GM06990 (cell line): ENCODE measurements around the gene LTBP4.

Experiments used
- DNase-seq: peaks from one replicate; pipeline ENCODE4 v3.0.0-alpha.2; 2011; ENCODE audit not compliant: insufficient read length; ENCODE audit errors: extremely low read depth
- H3K27me3 ChIP-seq: replicated peaks from 2 replicates; pipeline ENCODE4 v1.6.0; 2011; ENCODE audit warnings: low read length; ENCODE audit not compliant: control insufficient read depth, insufficient read depth
- H3K36me3 ChIP-seq: 2 replicates; pipeline ENCODE4 v1.5.1; 2011; ENCODE audit warnings: low read length; ENCODE audit not compliant: control insufficient read depth, insufficient read depth
- H3K4me3 ChIP-seq: replicated peaks from 2 replicates; pipeline ENCODE4 v1.5.1; 2011; ENCODE audit warnings: low read depth, mild to moderate bottlenecking, control low read depth, low read length
- TF ChIP-seq, protein P1 (sequence below): IDR thresholded peaks from 2 replicates; pipeline ENCODE4 v1.5.1; 2011; ENCODE audit warnings: low read length, control low read depth, mild to moderate bottlenecking, inconsistent platforms; ENCODE audit not compliant: insufficient read depth, poor library complexity, severe bottlenecking

The LTBP4 gene

DNA sequence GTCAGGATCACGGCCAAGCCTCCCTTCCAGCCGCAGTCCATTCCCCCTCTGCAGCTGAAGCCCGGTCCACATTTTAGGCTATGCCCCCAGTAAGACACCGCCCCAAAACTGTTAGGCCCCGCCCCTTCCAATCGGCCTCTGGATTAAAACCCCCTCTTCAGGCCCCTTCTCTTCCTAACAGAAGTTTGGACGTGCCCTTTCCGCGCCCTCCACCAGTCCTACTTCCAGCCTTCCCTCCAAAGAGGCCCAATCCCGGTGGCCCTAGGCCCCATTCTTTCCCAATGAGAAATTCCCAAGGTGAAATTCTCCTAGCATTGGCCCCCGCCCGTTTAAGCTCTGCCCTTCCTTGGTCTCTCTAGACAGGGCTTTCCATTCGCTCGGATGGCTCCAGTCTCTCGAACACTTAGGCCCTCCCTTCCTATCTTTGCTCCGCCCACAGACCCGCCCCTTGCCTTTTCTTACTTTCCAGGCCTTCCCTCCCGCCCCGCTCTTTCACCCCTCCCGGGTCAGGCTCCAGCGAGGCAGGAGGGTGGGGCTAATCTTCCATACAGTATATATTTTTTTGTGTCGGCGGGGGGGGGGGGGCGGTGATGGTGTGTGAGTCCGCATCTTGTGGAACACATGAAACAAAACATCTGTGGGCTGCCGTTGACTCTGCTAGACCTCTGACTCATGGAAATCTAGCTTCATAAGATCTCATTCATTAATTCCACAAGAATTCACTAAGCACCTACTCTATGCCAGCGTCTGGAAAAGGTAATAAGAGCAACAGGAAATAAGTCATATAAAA lies 13.6 kb downstream of the LTBP4 start:
- H3K27me3 ChIP-seq, result no peaks in the 10 kb centered on the region
- TF ChIP-seq, protein P1, sequence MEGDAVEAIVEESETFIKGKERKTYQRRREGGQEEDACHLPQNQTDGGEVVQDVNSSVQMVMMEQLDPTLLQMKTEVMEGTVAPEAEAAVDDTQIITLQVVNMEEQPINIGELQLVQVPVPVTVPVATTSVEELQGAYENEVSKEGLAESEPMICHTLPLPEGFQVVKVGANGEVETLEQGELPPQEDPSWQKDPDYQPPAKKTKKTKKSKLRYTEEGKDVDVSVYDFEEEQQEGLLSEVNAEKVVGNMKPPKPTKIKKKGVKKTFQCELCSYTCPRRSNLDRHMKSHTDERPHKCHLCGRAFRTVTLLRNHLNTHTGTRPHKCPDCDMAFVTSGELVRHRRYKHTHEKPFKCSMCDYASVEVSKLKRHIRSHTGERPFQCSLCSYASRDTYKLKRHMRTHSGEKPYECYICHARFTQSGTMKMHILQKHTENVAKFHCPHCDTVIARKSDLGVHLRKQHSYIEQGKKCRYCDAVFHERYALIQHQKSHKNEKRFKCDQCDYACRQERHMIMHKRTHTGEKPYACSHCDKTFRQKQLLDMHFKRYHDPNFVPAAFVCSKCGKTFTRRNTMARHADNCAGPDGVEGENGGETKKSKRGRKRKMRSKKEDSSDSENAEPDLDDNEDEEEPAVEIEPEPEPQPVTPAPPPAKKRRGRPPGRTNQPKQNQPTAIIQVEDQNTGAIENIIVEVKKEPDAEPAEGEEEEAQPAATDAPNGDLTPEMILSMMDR, result no peak
- H3K4me3 ChIP-seq, result peak overlapping the region; percentile 77
- no peaks in the 10 kb centered on the region for H3K36me3 ChIP-seq
- peak; percentile 59 for DNase-seq

DNA sequence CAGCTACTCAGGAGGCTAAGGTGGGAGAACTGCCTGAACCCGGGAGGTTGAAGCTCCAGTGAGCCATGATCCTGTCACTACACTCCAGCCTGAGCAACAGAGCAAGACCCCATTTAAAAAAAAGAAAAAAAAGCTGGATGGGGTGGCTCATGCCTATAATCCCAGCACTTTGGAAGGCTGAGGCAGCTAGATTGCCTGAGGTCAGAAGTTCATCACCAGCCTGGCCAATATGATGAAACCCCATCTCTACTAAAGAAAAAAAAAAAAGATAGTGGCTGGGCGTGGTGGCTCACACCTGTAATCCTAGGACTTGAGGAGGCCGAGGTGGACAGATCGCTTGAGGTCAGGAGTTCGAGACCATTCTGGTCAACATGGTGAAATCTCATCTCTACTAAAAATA lies 15.0 kb downstream of the LTBP4 start:
- no peak for DNase-seq
- Histone ChIP-seq H3K4me3 (no peak overlapping the region), H3K27me3 (no peaks in the 10 kb centered on the region)

DNA sequence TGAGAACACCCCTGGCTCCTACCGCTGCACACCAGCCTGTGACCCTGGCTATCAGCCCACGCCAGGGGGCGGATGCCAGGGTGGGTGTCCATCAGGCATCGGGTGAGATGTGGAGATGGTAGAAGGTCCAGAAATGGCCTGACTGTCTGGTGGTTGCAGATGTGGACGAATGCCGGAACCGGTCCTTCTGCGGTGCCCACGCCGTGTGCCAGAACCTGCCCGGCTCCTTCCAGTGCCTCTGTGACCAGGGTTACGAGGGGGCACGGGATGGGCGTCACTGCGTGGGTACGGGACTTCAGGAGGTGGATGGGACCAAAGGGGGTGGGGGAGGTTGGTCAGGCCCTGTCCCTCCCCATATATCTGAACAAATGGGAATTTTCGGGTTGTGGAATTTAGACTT lies 15.8 kb downstream of the LTBP4 start:
- H3K36me3 ChIP-seq, result no peaks in the 10 kb centered on the region; the same call in 1 of the 2 replicates
- no peak for DNase-seq
- no peak overlapping the region for H3K4me3 ChIP-seq
- H3K27me3 ChIP-seq, result no peaks in the 10 kb centered on the region
- TF ChIP-seq, protein P1, result no peak

More for the DNA sequence above, 15.0 kb downstream of the LTBP4 start:
- TF ChIP-seq, protein P1, result no peak
- H3K36me3 ChIP-seq, result no peaks in the 10 kb centered on the region

DNA sequence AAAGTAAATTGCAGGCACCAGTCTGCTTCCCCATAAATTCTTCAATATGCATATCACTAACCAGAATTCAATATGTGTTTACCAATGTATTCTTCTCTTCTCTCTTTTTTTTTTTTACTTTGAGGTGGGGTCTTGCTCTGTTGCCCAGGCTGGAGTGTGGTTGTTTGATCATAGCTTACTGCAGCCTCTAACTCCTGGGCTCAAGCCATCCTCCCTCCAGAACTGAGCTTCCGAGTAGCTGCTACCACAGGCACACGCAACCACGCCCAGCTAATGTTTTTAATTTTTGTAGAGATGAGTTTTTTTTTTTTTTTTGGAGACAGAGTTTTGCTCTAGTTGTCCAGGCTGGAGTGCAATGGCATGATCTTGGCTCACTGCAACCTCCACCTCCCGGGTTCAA lies 16.8 kb downstream of the LTBP4 start:
- TF ChIP-seq, protein P1, result no peak
- no peak overlapping the region for H3K4me3 ChIP-seq
- H3K36me3 ChIP-seq, result no peaks in the 10 kb centered on the region; the same call in 1 of the 2 replicates
- DNase-seq, result no peak
- no peaks in the 10 kb centered on the region for H3K27me3 ChIP-seq

DNA sequence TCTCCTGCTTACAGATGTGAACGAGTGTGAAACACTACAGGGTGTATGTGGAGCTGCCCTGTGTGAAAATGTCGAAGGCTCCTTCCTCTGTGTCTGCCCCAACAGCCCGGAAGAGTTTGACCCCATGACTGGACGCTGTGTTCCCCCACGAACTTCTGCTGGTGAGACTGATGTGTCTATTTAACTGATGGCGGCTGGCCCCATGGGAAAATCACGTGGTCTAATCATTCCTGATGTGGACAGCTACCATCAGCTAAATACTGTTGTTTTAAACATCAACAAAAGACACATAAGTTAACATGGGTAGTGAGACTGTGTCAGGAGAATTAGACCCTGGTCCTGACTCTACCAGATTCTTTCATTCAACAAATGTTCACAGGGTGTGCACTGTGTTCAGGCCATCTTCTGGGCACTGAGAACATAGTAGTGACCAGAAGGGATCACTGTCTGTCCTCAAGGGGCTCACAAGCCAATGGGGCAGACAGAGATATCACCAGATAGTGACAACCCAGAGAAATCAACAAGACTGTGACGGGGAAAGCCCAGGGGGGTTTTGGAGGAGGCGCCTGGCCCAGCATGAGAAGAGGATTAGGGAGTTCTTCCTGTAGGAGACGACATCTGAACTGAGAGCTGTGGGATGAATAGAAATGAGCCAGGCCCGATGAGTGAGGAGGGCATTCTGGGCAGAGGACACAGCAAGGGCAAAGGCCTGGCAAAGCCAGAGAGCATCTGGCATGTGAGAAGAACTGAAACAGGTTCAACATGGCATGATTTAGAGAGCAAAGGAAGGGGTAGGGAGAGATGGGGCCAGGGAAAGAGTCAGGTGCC lies 18.4 kb downstream of the LTBP4 start:
- no peak for DNase-seq
- no peak overlapping the region for H3K4me3 ChIP-seq
- TF ChIP-seq, protein P1, result no peak
- no peaks in the 10 kb centered on the region for H3K27me3 ChIP-seq
- H3K36me3 ChIP-seq, result no peaks in the 10 kb centered on the region; the same call in 1 of the 2 replicates
